Endodermal cell (in vitro differentiated cells): ENCODE data around the gene SCUBE1. TPM values are rescaled to one million over a fixed set of nuclear protein-coding genes. Genes with fewer than 3 reads are reported as not detected.
A peak's percentile ranks its signal among the peaks of the same experiment; 100 is the strongest.

ENCODE experiments used
- DNase-seq: peaks from one replicate; pipeline ENCODE4 v3.0.0-alpha.2; 2017
- H3K27ac ChIP-seq: 2 replicates; pipeline ENCODE4 v1.5.1; 2013; ENCODE audit warnings: mild to moderate bottlenecking, low read depth, low read length, moderate library complexity
- H3K27me3 ChIP-seq: 2 replicates; pipeline ENCODE4 v1.6.1; 2013; ENCODE audit warnings: mild to moderate bottlenecking, low read length, moderate library complexity; ENCODE audit not compliant: insufficient read depth, control insufficient read depth, poor library complexity, severe bottlenecking
- H3K36me3 ChIP-seq: 2 replicates; pipeline ENCODE4 v1.7.0; 2013; ENCODE audit warnings: mild to moderate bottlenecking, low read length, moderate library complexity; ENCODE audit not compliant: control insufficient read depth, insufficient read depth
- H3K4me1 ChIP-seq: one replicate; pipeline ENCODE4 v1.7.0; 2013; ENCODE audit warnings: low read length; ENCODE audit not compliant: control insufficient read depth, insufficient read depth
- H3K4me3 ChIP-seq: 2 replicates; pipeline ENCODE4 v1.5.1; 2013; ENCODE audit warnings: mild to moderate bottlenecking, low read length, moderate library complexity
- H3K9ac ChIP-seq: 2 replicates; pipeline ENCODE4 v1.6.1; 2013; ENCODE audit warnings: mild to moderate bottlenecking, low read length, moderate library complexity; ENCODE audit not compliant: poor library complexity, severe bottlenecking; ENCODE audit errors: extremely low read depth
- H3K9me3 ChIP-seq: 2 replicates; pipeline ENCODE4 v1.6.1; 2013; ENCODE audit warnings: mild to moderate bottlenecking, low read length, moderate library complexity; ENCODE audit not compliant: control insufficient read depth
- H3K27ac Mint-ChIP-seq: 2 replicates; pipeline ENCODE4 v1.8.0; 2020; ENCODE audit warnings: mixed read lengths
- H3K27me3 Mint-ChIP-seq: 2 replicates; pipeline ENCODE4 v1.8.0; 2021; ENCODE audit warnings: mild to moderate bottlenecking, mixed read lengths; ENCODE audit not compliant: insufficient read depth
- H3K36me3 Mint-ChIP-seq: 2 replicates; pipeline ENCODE4 v1.8.0; 2020; ENCODE audit warnings: low read depth, mixed read lengths
- H3K4me1 Mint-ChIP-seq: 2 replicates; pipeline ENCODE4 v1.8.0; 2020; ENCODE audit warnings: mixed read lengths
- H3K4me3 Mint-ChIP-seq: 2 replicates; pipeline ENCODE4 v1.8.0; 2020; ENCODE audit warnings: mild to moderate bottlenecking, moderate library complexity, mixed read lengths
- H3K9me3 Mint-ChIP-seq: 2 replicates; pipeline ENCODE4 v1.8.0; 2020; ENCODE audit warnings: mild to moderate bottlenecking, mixed read lengths
- CTCF ChIP-seq: fragments of 200-600 bp; sonication (generic); conservative IDR thresholded peaks from 2 replicates; pipeline ENCODE4 v1.5.0; 2021; ENCODE audit warnings: antibody characterized with exemption, mild to moderate bottlenecking
- WGBS, 2 experiments: methylation state at CpG; one replicate each; pipeline versions ENCODE4 v1.1.5 to v1.1.7; 2013; ENCODE audit warnings: missing lambda C conversion rate in 2 of 2, mixed read lengths in 1 of 2; ENCODE audit not compliant: insufficient coverage in 1 of 2, insufficient read length in 1 of 2; 5-methylcytosine and 5-hydroxymethylcytosine counted together
- total RNA-seq, 2 donors: library from RNA; stranded (reverse); fragmentation: NEBNext Ultra II Directional in 1 of 2; extraction: Animal tissue kit (Norgen Biotek cat#: 25700) in 1 of 2; gene quantifications; 2 replicates in 1 of 2; 3 replicates in 1 of 2; pipeline ENCODE4 v1.2.1, GENCODE V29; 2021

Gene SCUBE1
- total RNA-seq, 2 donors from 2014 or later, result 0.13 to 0.95 TPM

GRCh38 chr22:43235445-43236409 is 107.4 kb downstream of the SCUBE1 start:
- Histone ChIP-seq H3K9ac (no peak overlapping the region), H3K36me3 (no peaks in the 10 kb centered on the region), H3K27me3 (no peaks in the 10 kb centered on the region), H3K9me3 (no peaks in the 10 kb centered on the region), H3K27ac (peak overlapping the region; percentile 100), H3K4me3 (no peak overlapping the region), H3K4me1 (no peaks in the 10 kb centered on the region)
- H3K36me3 Mint-ChIP-seq, result no peaks in the 10 kb centered on the region
- H3K9me3 Mint-ChIP-seq, result no peaks in the 10 kb centered on the region
- no peak overlapping the region for H3K4me3 Mint-ChIP-seq
- WGBS, 2 experiments, result 80 to 87% methylated on average over 10 to 22 of the region's 22 CpGs
- no peak overlapping the region for H3K27ac Mint-ChIP-seq
- H3K4me1 Mint-ChIP-seq, result peaks cover 3% of the 10 kb centered on the region
- TF ChIP-seq CTCF, result no peak
- H3K27me3 Mint-ChIP-seq, result no peaks in the 10 kb centered on the region
- DNase-seq, result no peak

- no peaks in the 10 kb centered on the region for H3K9me3 Mint-ChIP-seq
- Histone ChIP-seq H3K9ac (no peak overlapping the region), H3K4me3 (no peak overlapping the region), H3K9me3 (no peaks in the 10 kb centered on the region), H3K36me3 (no peaks in the 10 kb centered on the region), H3K27me3 (no peaks in the 10 kb centered on the region), H3K27ac (peak overlapping the region; percentile 100), H3K4me1 (no peaks in the 10 kb centered on the region)
- no peak overlapping the region for H3K27ac Mint-ChIP-seq
- no peak overlapping the region for H3K4me3 Mint-ChIP-seq
- H3K27me3 Mint-ChIP-seq, result no peaks in the 10 kb centered on the region
- no peak for DNase-seq
- peaks cover 3% of the 10 kb centered on the region for H3K4me1 Mint-ChIP-seq
- H3K36me3 Mint-ChIP-seq, result no peaks in the 10 kb centered on the region
- WGBS, 2 experiments, result 70 to 82% methylated on average over 6 to 9 of the region's 9 CpGs
- TF ChIP-seq CTCF, result no peak
Observed at GRCh38 chr22:43234264-43234988, 108.7 kb downstream of the SCUBE1 start.

GRCh38 chr22:43233529-43233928 is 109.6 kb downstream of the SCUBE1 start:
- no peaks in the 10 kb centered on the region for H3K36me3 ChIP-seq
- Mint-ChIP-seq H3K4me1 (peaks cover 4% of the 10 kb centered on the region), H3K9me3 (no peaks in the 10 kb centered on the region), H3K27ac (no peak overlapping the region), H3K4me3 (no peak overlapping the region), H3K27me3 (no peaks in the 10 kb centered on the region), H3K36me3 (no peaks in the 10 kb centered on the region)
- H3K9me3 ChIP-seq, result no peaks in the 10 kb centered on the region
- H3K4me3 ChIP-seq, result no peak overlapping the region
- H3K27ac ChIP-seq, result no peak overlapping the region
- no peaks in the 10 kb centered on the region for H3K4me1 ChIP-seq
- no peak for DNase-seq
- H3K9ac ChIP-seq, result no peak overlapping the region
- no peaks in the 10 kb centered on the region for H3K27me3 ChIP-seq
- 86 to 94% methylated on average over 4 to 6 of the region's 6 CpGs for WGBS, 2 experiments
- no peak for TF ChIP-seq CTCF
